Limb (tissue), 2 donors: ENCODE data around the gene MOB3B.

Source experiments
- DNase-seq, 2 donors: peaks; one replicate each; pipeline ENCODE4 v3.0.0-alpha.2; 2016; ENCODE audit errors: extremely low spot score in 2 of 2

MOB3B gene

GRCh38 chr9:27368316-27368985 lies 161.2 kb downstream of the MOB3B start:
- DNase-seq, result peak; percentile 56 to 78

GRCh38 chr9:27367921-27368315 lies 161.7 kb downstream of the MOB3B start:
- no peak for DNase-seq

GRCh38 chr9:27367175-27367798 lies 162.3 kb downstream of the MOB3B start:
- no peak for DNase-seq

- DNase-seq, result no peak
Observed at GRCh38 chr9:27365707-27366376, 163.8 kb downstream of the MOB3B start.

GRCh38 chr9:27362447-27363210 lies 167.0 kb downstream of the MOB3B start:
- no peak for DNase-seq

- DNase-seq, result no peak
Observed at GRCh38 chr9:27361492-27361891, 168.1 kb downstream of the MOB3B start.

GRCh38 chr9:27359763-27360162 lies 169.9 kb downstream of the MOB3B start:
- no peak for DNase-seq

GRCh38 chr9:27358007-27358406 lies 171.6 kb downstream of the MOB3B start:
- DNase-seq, result no peak

GRCh38 chr9:27356446-27356845 lies 173.2 kb downstream of the MOB3B start:
- no peak for DNase-seq

- no peak for DNase-seq
Observed at GRCh38 chr9:27355166-27355565, 174.4 kb downstream of the MOB3B start.

- DNase-seq, result no peak
Observed at GRCh38 chr9:27353474-27354229, 176.0 kb downstream of the MOB3B start.

GRCh38 chr9:27353166-27353473 lies 176.5 kb downstream of the MOB3B start:
- DNase-seq, result no peak

GRCh38 chr9:27352457-27353165 lies 177.0 kb downstream of the MOB3B start:
- no peak for DNase-seq

GRCh38 chr9:27351438-27351837 lies 178.2 kb downstream of the MOB3B start:
- no peak for DNase-seq

- DNase-seq, result no peak
Observed at GRCh38 chr9:27350382-27350976, 179.1 kb downstream of the MOB3B start.

- no peak for DNase-seq
Observed at GRCh38 chr9:27349698-27350080, 179.9 kb downstream of the MOB3B start.

GRCh38 chr9:27348785-27349697 lies 180.6 kb downstream of the MOB3B start:
- no peak for DNase-seq

- DNase-seq, result no peak
Observed at GRCh38 chr9:27347889-27348288, 181.7 kb downstream of the MOB3B start.

GRCh38 chr9:27344776-27345175 lies 184.8 kb downstream of the MOB3B start:
- no peak for DNase-seq
